Astrocyte (in vitro differentiated cells and primary cell): ENCODE results near the gene ZG16B. TPM values are rescaled to one million over a fixed set of nuclear protein-coding genes. Genes with fewer than 3 reads are reported as not detected.

Source experiments
- DNase-seq: peaks from one replicate; pipeline ENCODE4 v3.0.0-alpha.2; 2010; ENCODE audit warnings: low read depth
- FAIRE-seq: peaks from 2 replicates; lab custom pipeline; 2011; peaks lifted over from hg19 to GRCh38; lab: Jason Lieb, UNC
- H2AFZ ChIP-seq: 2 replicates; pipeline ENCODE4 v1.6.0; 2012; ENCODE audit warnings: low read depth, low read length, inconsistent platforms
- H3K27ac ChIP-seq: 2 replicates; pipeline ENCODE4 v1.5.1; 2011; ENCODE audit warnings: low read depth, low read length, inconsistent platforms
- H3K27me3 ChIP-seq: 2 replicates; pipeline ENCODE4 v1.6.0; 2011; ENCODE audit warnings: low read length, inconsistent platforms; ENCODE audit not compliant: insufficient read depth
- H3K36me3 ChIP-seq: 2 replicates; pipeline ENCODE4 v1.5.1; 2011; ENCODE audit warnings: low read length, inconsistent platforms; ENCODE audit not compliant: insufficient read depth
- H3K4me1 ChIP-seq: 2 replicates; pipeline ENCODE4 v1.5.1; 2011; ENCODE audit warnings: low read length, inconsistent platforms; ENCODE audit not compliant: insufficient read depth
- H3K4me2 ChIP-seq: 2 replicates; pipeline ENCODE4 v1.6.0; 2012; ENCODE audit warnings: low read length, inconsistent platforms
- H3K4me3 ChIP-seq: 2 replicates; pipeline ENCODE4 v1.5.1; 2011; ENCODE audit warnings: low read depth, mild to moderate bottlenecking, low read length, inconsistent platforms; ENCODE audit not compliant: insufficient read depth
- H3K79me2 ChIP-seq: 2 replicates; pipeline ENCODE4 v1.6.0; 2012; ENCODE audit warnings: mild to moderate bottlenecking, low read length, inconsistent platforms; ENCODE audit not compliant: insufficient read depth
- H3K9ac ChIP-seq: 2 replicates; pipeline ENCODE4 v1.6.0; 2012; ENCODE audit warnings: mild to moderate bottlenecking, low read length, inconsistent platforms
- H3K9me3 ChIP-seq: 2 replicates; pipeline ENCODE4 v1.5.1; 2012; ENCODE audit warnings: low read depth, mild to moderate bottlenecking, low read length, inconsistent platforms; ENCODE audit not compliant: insufficient read depth
- H4K20me1 ChIP-seq: 2 replicates; pipeline ENCODE4 v1.6.0; 2012; ENCODE audit warnings: low read length, inconsistent platforms; ENCODE audit not compliant: insufficient read depth
- H3K27ac Mint-ChIP-seq: one replicate; pipeline ENCODE4 v1.8.0; 2021; ENCODE audit warnings: mild to moderate bottlenecking, mixed read lengths; ENCODE audit not compliant: unreplicated experiment
- H3K27me3 Mint-ChIP-seq: one replicate; pipeline ENCODE4 v1.8.0; 2021; ENCODE audit warnings: low read depth, mixed read lengths; ENCODE audit not compliant: unreplicated experiment
- H3K36me3 Mint-ChIP-seq: one replicate; pipeline ENCODE4 v1.8.0; 2021; ENCODE audit warnings: low read depth, mixed read lengths; ENCODE audit not compliant: unreplicated experiment
- H3K4me1 Mint-ChIP-seq: one replicate; pipeline ENCODE4 v1.8.0; 2021; ENCODE audit warnings: low read depth, mixed read lengths; ENCODE audit not compliant: unreplicated experiment
- H3K4me3 Mint-ChIP-seq: one replicate; pipeline ENCODE4 v1.8.0; 2021; ENCODE audit warnings: mild to moderate bottlenecking, moderate library complexity, mixed read lengths; ENCODE audit not compliant: unreplicated experiment
- H3K9me3 Mint-ChIP-seq: one replicate; pipeline ENCODE4 v1.8.0; 2021; ENCODE audit warnings: mild to moderate bottlenecking, mixed read lengths; ENCODE audit not compliant: unreplicated experiment
- EZH2 ChIP-seq: IDR thresholded peaks from 2 replicates; pipeline ENCODE4 v1.6.1; 2012; ENCODE audit warnings: mild to moderate bottlenecking, low read length, inconsistent platforms; ENCODE audit not compliant: insufficient read depth
- total RNA-seq: library from RNA; stranded (reverse); gene quantifications from 2 replicates; pipeline ENCODE4 v1.2.1, GENCODE V29; 2021
- TF ChIP-seq, protein P1 (sequence below): IDR thresholded peaks from 2 replicates; pipeline ENCODE4 v1.5.1; 2011; ENCODE audit warnings: low read depth, mild to moderate bottlenecking, inconsistent platforms, low read length, moderate library complexity; ENCODE audit not compliant: insufficient read depth

The ZG16B gene
- total RNA-seq, 1 donor from 2014 or later: not detected

GRCh38 chr16:2795395-2796143 is 34.5 kb upstream of the ZG16B start:
- Histone ChIP-seq H4K20me1 (no peaks in the 10 kb centered on the region), H3K9me3 (no peaks in the 10 kb centered on the region), H3K27ac (no peak overlapping the region), H3K4me2 (peak overlapping the region; percentile 13), H2AFZ (peak overlapping the region; percentile 38), H3K27me3 (peaks cover 9% of the 10 kb centered on the region), H3K4me1 (no peaks in the 10 kb centered on the region), H3K9ac (no peak overlapping the region), H3K4me3 (no peak overlapping the region), H3K36me3 (no peaks in the 10 kb centered on the region), H3K79me2 (no peaks in the 10 kb centered on the region)
- Mint-ChIP-seq H3K9me3 (no peaks in the 10 kb centered on the region), H3K27ac (no peak overlapping the region), H3K4me1 (peaks cover 8% of the 10 kb centered on the region), H3K4me3 (no peak overlapping the region), H3K36me3 (no peaks in the 10 kb centered on the region), H3K27me3 (peaks cover 16% of the 10 kb centered on the region)
- no peak for FAIRE-seq
- DNase-seq: no peak
- TF ChIP-seq, protein P1, sequence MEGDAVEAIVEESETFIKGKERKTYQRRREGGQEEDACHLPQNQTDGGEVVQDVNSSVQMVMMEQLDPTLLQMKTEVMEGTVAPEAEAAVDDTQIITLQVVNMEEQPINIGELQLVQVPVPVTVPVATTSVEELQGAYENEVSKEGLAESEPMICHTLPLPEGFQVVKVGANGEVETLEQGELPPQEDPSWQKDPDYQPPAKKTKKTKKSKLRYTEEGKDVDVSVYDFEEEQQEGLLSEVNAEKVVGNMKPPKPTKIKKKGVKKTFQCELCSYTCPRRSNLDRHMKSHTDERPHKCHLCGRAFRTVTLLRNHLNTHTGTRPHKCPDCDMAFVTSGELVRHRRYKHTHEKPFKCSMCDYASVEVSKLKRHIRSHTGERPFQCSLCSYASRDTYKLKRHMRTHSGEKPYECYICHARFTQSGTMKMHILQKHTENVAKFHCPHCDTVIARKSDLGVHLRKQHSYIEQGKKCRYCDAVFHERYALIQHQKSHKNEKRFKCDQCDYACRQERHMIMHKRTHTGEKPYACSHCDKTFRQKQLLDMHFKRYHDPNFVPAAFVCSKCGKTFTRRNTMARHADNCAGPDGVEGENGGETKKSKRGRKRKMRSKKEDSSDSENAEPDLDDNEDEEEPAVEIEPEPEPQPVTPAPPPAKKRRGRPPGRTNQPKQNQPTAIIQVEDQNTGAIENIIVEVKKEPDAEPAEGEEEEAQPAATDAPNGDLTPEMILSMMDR: no peak
- TF ChIP-seq EZH2: no peak

DNA sequence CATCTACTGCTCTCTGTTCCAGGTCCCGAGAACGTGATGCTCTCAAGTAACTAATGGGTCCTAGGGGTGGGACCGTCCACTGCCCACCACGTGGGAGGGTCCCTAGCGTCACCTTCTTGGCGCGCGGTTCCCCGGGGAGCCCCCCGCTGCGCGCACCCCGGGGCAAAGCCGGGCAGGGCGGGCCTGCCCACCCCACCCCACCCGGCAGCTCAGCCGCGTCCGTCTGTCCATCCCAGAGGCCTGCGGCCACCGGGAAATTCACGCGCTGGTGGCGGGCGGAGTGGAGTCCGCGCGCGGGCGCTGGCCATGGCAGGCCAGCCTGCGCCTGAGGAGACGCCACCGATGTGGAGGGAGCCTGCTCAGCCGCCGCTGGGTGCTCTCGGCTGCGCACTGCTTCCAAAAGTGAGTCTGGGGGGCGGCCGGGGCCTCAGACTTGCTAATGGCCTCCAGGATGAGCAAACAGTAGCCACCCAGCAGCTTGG is 31.3 kb upstream of the ZG16B start:
- Mint-ChIP-seq H3K27me3 (peaks cover 6% of the 10 kb centered on the region), H3K27ac (no peak overlapping the region), H3K4me3 (no peak overlapping the region), H3K9me3 (peaks cover 4% of the 10 kb centered on the region), H3K4me1 (peaks cover 8% of the 10 kb centered on the region), H3K36me3 (no peaks in the 10 kb centered on the region)
- Histone ChIP-seq H3K9ac (no peak overlapping the region), H3K4me1 (no peaks in the 10 kb centered on the region), H4K20me1 (no peaks in the 10 kb centered on the region), H2AFZ (no peak overlapping the region), H3K27ac (no peak overlapping the region), H3K4me3 (no peak overlapping the region), H3K27me3 (no peaks in the 10 kb centered on the region), H3K4me2 (no peak overlapping the region), H3K9me3 (no peaks in the 10 kb centered on the region), H3K79me2 (no peaks in the 10 kb centered on the region), H3K36me3 (no peaks in the 10 kb centered on the region)
- TF ChIP-seq, protein P1: no peak
- no peak for TF ChIP-seq EZH2
- no peak for DNase-seq
- FAIRE-seq: no peak
